Thymus (tissue), 11 donors: ENCODE measurements around the gene PNMA6F. TPM values are rescaled to one million over a fixed set of nuclear protein-coding genes. Genes with fewer than 3 reads are reported as not detected.
A peak's percentile ranks its signal among the peaks of the same experiment; 100 is the strongest.

Experiments
- DNase-seq, 9 donors: peaks; one replicate each; pipeline ENCODE4 v3.0.0-alpha.2; 2013; ENCODE audit warnings: low spot score in 9 of 9, low read depth in 6 of 9, missing footprints in 1 of 9
- H3K27ac ChIP-seq, 2 donors: one replicate each; pipeline ENCODE4 v1.5.1; 2013; ENCODE audit warnings: control low read depth in 1 of 2, low read depth in 1 of 2, low read length in 1 of 2, mild to moderate bottlenecking in 1 of 2, moderate library complexity in 1 of 2
- H3K27me3 ChIP-seq, 2 donors: one replicate each; pipeline ENCODE4 v1.5.1; 2013; ENCODE audit warnings: low read length in 1 of 2; ENCODE audit not compliant: control insufficient read depth in 2 of 2, insufficient read depth in 1 of 2
- H3K36me3 ChIP-seq, 2 donors: one replicate each; pipeline ENCODE4 v1.5.1; 2013; ENCODE audit warnings: low read length in 1 of 2, mild to moderate bottlenecking in 1 of 2, moderate library complexity in 1 of 2; ENCODE audit not compliant: control insufficient read depth in 2 of 2, insufficient read depth in 2 of 2
- H3K4me1 ChIP-seq, 2 donors: one replicate each; pipeline ENCODE4 v1.5.1; 2013; ENCODE audit warnings: low read length in 2 of 2; ENCODE audit not compliant: control insufficient read depth in 2 of 2, insufficient read depth in 2 of 2
- H3K4me3 ChIP-seq, 2 donors: one replicate each; pipeline ENCODE4 v1.5.1; 2013; ENCODE audit warnings: low read length in 2 of 2, control low read depth in 1 of 2, mild to moderate bottlenecking in 1 of 2
- H3K9me3 ChIP-seq, 2 donors: one replicate each; pipeline ENCODE4 v1.5.1; 2013; ENCODE audit warnings: low read length in 1 of 2, mild to moderate bottlenecking in 1 of 2; ENCODE audit not compliant: control insufficient read depth in 2 of 2, insufficient read depth in 1 of 2
- WGBS: extraction: QIAGEN DNeasy Blood & Tissue Kit; methylation state at CpG from one replicate; pipeline ENCODE4 v1.1.7; 2013; 5-methylcytosine and 5-hydroxymethylcytosine counted together
- polyA plus RNA-seq: library from polyadenylated mRNA; stranded (reverse); fragments of 200-250 nt; gene quantifications from one replicate; pipeline ENCODE4 v1.2.3, GENCODE V29; 2013
- total RNA-seq: library from RNA; stranded (reverse); fragments of 120-200 nt; gene quantifications from one replicate; pipeline ENCODE4 v1.2.4, GENCODE V29; 2013
- donor health status: healthy.

Gene PNMA6F
- total and polyA plus RNA-seq, 2 donors, result under 0.01 to 0.02 TPM

DNA sequence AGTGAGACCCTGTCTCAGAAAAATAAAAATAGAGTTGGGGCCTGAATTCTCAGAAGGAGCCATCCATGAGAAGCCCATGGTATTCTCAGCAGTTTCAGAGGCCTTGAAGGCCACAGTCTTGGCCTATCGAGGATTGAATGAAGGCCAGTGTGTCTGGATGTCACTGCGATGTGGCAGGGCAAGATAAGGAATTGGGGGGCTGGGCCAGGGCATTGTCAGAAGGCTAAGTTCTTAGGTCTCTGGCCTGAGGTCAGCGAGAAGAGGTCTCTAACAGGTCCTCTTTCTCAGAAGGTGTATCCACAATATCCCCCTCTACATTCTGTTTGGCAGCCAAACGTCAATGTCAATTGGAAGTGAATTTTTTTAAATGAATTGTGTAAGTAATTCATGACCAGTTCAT, 18.1 kb upstream of the PNMA6F start:
- DNase-seq, result no peak
- Histone ChIP-seq H3K4me3 (no peak overlapping the region), H3K27me3 (no peaks in the 10 kb centered on the region), H3K36me3 (peaks cover 3 to 7% of the 10 kb centered on the region in 2 donors), H3K4me1 (peaks cover 8 to 22% of the 10 kb centered on the region in 2 donors), H3K27ac (no peak overlapping the region), H3K9me3 (no peaks in the 10 kb centered on the region)
- 98% methylated on average over 4 of the region's 4 CpGs for WGBS

DNA sequence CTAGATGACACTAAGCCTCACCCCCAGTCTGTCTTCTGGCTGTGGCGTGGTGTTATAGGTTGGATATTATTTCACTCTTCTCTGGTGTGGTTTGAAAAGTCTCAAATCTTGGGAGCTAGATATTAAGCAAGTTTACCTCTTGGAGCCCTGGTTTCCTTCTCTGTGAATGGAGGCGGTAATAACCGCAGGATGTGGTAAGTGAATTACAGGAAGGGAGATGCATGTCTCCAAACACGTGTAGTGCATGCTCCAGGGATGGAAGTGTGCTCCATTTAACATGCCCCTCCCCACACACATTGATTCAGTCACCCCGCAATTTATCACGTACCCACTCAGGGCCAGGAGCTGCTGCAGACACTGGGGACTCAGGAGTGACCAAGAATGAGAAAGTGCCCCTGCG, 17.3 kb upstream of the PNMA6F start:
- no peak for DNase-seq
- no peaks in the 10 kb centered on the region for H3K27me3 ChIP-seq
- H3K4me3 ChIP-seq, result no peak overlapping the region
- H3K36me3 ChIP-seq, result peaks cover 2 to 3% of the 10 kb centered on the region in 2 donors
- WGBS, result 78% methylated on average over 7 of the region's 7 CpGs
- no peaks in the 10 kb centered on the region for H3K9me3 ChIP-seq
- peaks cover 8 to 22% of the 10 kb centered on the region in 2 donors for H3K4me1 ChIP-seq
- H3K27ac ChIP-seq, result no peak overlapping the region

DNA sequence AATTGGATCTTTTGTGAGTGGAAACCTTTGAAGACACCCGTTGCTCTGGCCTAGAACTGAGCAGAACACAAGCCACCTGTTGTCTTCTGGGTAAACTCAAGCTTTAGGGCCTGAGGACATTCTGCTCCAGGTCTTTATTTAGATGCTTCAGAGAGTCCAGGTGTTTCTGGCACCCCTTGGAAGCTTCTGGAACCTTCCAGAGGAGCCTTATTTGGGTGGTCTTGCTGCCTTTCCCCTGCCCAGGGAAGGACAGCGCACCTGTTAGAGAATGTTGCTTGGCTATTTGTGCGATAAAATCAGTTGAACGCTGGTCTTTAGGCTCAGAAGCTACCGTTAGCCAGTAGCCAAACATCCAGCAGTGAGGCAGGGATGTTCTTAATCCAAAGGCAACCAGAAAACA, 15.4 kb upstream of the PNMA6F start:
- WGBS, result 91% methylated on average over 5 of the region's 5 CpGs
- Histone ChIP-seq H3K36me3 (peaks cover 2 to 3% of the 10 kb centered on the region in 2 donors), H3K4me3 (no peak overlapping the region)

DNA sequence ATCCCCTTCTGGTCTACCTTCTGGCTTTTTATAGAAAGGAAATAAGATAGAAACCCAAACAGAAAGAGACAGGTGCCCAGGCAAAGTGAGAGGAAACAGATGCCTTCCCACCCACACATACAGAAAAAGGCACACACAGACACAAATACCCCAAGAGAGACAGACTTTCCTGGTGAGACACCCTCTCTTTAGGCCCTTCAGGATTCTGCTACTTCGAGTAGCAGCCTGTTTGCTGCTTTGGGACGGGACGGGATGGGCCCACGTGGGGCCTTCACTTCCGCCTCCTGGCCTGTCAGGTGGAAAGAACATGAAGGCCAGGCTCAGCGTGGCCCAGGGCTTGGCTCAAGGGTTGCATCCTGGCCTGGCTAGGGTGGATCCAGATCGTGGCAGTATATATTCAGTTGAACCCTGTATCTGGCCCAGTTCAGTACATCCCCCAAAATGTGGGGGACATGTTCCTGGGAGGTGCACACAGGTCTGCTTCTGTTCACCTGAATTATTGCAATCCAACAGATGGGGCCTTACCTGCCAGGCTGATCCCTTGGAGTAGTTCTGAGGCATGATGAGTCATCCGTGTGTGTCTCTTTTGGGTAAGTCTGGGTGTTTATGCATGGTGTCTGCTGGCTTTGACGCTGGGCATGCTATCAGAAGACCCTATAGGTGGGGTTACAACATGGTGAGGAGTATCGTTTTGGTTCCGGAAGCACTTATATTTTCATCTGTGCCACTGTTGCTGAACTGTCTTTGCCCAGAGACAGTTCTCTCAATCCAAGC, 14.7 kb upstream of the PNMA6F start:
- peak overlapping the region in 1 of 2 donors; percentile 49 for H3K27ac ChIP-seq
- DNase-seq, result peak in 2 of 9 donors; percentile 21 to 51
- no peak overlapping the region for H3K4me3 ChIP-seq

More for the DNA sequence above, 15.4 kb upstream of the PNMA6F start:
- peaks cover 8 to 22% of the 10 kb centered on the region in 2 donors for H3K4me1 ChIP-seq
- no peak overlapping the region for H3K27ac ChIP-seq
- no peaks in the 10 kb centered on the region for H3K27me3 ChIP-seq
- DNase-seq, result no peak
- no peaks in the 10 kb centered on the region for H3K9me3 ChIP-seq

DNA sequence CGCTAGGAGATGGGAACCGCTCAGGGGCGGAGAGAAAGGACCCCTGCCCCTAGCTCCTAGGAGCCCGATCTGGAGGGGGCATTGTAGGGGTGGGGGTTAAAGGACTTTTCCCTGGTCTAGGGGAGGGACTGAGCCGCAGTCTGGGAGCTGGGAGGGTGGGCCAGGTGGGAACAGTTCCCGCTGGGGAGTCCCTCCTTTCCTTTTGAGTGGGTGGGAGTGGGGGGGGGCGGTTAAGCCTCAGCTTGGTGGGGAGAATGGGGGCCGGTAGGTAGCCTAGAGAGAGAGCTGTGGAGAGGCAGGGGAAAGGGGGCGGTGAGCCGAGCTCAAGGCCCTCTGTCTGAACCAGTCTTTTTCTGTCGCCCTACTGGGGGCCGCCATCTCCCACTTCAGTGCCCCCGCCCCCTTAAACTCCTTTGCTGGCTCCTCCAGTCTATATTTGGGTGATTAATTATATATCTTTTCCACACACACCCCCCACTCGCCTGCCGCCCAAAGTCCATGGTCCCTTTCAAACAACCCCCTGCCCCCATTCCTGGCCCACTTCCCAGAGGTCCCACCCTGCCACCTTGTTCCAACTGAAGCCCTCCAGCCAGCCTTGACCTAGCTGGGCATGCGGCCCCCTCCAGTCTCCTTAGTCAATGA, 13.2 kb upstream of the PNMA6F start:
- no peak overlapping the region for H3K27ac ChIP-seq
- no peak for DNase-seq

More for the DNA sequence above, 14.7 kb upstream of the PNMA6F start:
- peaks cover 8 to 22% of the 10 kb centered on the region in 2 donors for H3K4me1 ChIP-seq
- H3K36me3 ChIP-seq, result peaks cover 2 to 3% of the 10 kb centered on the region in 2 donors
- 73% methylated on average over 11 of the region's 11 CpGs for WGBS
- no peaks in the 10 kb centered on the region for H3K9me3 ChIP-seq
- no peaks in the 10 kb centered on the region for H3K27me3 ChIP-seq

DNA sequence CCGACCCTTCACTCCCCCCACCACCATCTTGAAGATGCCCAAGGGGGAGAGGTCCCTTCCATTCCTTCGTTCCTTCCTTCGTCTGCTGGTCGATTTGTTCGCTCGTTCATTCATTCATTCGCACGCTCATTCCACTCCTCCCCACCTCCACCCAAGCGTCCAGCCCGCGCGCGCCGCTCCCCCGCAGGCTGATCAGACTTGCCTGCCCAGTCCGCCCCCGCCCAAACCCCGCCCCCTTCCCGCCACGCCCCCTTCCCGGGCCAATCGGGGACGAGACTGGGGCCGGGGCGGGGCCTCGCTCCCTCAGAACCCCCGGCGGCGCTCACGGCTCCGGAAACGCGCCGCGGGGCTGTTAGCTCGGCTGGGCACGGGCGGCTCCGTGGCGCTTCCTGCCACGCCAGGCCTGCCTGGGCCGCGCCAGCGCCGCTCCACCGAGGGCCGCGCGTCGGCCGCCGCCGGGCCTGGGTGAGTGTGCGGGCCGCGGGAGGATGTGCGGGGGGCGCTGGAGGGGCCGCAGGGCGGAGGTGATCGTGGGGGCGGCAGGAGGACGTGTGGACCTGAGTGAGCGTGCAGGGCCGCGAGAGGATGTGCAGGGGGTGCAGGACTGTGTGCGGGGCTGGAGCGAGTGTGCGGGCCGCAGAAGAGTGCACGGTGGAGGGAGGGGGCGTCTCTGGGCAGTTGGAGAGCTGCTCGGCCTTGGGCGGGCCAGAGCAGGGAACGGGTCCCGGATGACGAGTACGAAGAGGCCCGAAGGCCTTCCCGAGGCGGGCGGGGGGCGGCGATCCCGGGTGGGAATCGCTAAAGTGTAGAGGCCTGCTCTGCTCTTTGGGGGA, 12.5 kb upstream of the PNMA6F start, which contains the start of gene ZNF275:
TSS of gene ZNF275 (plus strand) at position 333 of the 833 bp plus-strand sequence. CDS start 2,527 bp downstream, outside the sequence.
- H3K27me3 ChIP-seq, result no peaks in the 10 kb centered on the region
- peaks cover 0 to 2% of the 10 kb centered on the region in 2 donors for H3K36me3 ChIP-seq
- H3K27ac ChIP-seq, result peak within 1 kb of the TSS in 1 of 2 donors; percentile 74
- peak within 1 kb of the TSS; percentile 66 to 69 for H3K4me3 ChIP-seq
- H3K9me3 ChIP-seq, result no peaks in the 10 kb centered on the region
- under 1% methylated on average over 85 of the region's 86 CpGs for WGBS
- H3K4me1 ChIP-seq, result peaks cover 8 to 22% of the 10 kb centered on the region in 2 donors
- peak in 7 of 9 donors; percentile 34 to 86 (median 67) for DNase-seq

More for the DNA sequence above, 13.2 kb upstream of the PNMA6F start:
- H3K9me3 ChIP-seq, result no peaks in the 10 kb centered on the region
- H3K4me3 ChIP-seq, result peak overlapping the region; percentile 66 to 69
- peaks cover 8 to 22% of the 10 kb centered on the region in 2 donors for H3K4me1 ChIP-seq
- no peaks in the 10 kb centered on the region for H3K27me3 ChIP-seq
- peaks cover 2% of the 10 kb centered on the region in 2 donors for H3K36me3 ChIP-seq
- WGBS, result 32% methylated on average over 16 of the region's 16 CpGs

DNA sequence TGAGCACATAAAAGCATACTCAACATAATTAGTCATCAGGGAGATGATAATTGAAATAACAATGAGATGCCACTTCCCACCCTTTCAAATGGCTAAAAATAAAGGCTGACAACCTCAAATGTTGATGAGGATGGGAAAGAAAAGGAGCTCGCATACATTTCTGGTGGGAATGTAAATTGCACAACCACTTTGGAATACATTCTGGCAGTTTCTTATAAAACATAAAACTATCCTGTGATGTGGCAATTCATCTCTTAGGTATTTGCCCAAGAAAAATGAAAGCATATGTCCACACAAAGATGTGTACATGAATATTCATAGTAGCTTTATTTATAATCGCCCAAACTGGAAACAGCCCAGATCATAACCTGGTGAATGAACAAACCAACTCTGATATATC, 11.7 kb upstream of the PNMA6F start:
- no peak overlapping the region for H3K27ac ChIP-seq
- H3K4me3 ChIP-seq, result no peak overlapping the region
- 96% methylated on average over 2 of the region's 2 CpGs for WGBS
- no peak for DNase-seq
- no peaks in the 10 kb centered on the region for H3K9me3 ChIP-seq
- no peaks in the 10 kb centered on the region for H3K27me3 ChIP-seq
- no peaks in the 10 kb centered on the region for H3K36me3 ChIP-seq
- H3K4me1 ChIP-seq, result peaks cover 8 to 22% of the 10 kb centered on the region in 2 donors

DNA sequence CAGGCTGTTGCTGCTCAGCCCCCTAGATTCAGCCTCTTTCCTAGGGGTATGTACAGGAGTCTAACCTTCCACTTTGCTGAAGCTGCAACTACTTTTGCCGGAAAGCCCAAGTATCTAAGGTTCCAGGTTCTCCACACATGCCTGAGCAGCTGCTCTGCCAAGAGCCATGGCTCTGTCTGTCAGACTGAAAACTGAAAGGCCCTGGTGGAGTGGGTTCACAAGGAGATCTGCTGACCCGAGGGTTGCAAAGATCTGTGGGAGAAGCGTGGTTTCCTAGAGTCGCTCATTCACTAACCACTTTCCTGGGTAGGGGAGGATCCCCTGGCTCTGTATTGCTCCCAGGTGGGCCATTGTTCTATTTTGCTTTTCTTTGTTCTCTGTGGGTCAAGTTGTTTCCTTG, 6.0 kb upstream of the PNMA6F start:
- H3K4me1 ChIP-seq, result no peaks in the 10 kb centered on the region
- no peaks in the 10 kb centered on the region for H3K36me3 ChIP-seq
- no peaks in the 10 kb centered on the region for H3K27me3 ChIP-seq
- H3K9me3 ChIP-seq, result no peaks in the 10 kb centered on the region
- DNase-seq, result no peak
- 43% methylated on average over 4 of the region's 4 CpGs for WGBS
- no peak overlapping the region for H3K27ac ChIP-seq
- no peak overlapping the region for H3K4me3 ChIP-seq
